Measurements from ENCODE around the gene RNF180.
"Not testable (repeated sequence)": the region's sequence is repeated elsewhere in the genome, so short reads cannot be mapped to it uniquely, and the experiment has no call there.

DNA sequence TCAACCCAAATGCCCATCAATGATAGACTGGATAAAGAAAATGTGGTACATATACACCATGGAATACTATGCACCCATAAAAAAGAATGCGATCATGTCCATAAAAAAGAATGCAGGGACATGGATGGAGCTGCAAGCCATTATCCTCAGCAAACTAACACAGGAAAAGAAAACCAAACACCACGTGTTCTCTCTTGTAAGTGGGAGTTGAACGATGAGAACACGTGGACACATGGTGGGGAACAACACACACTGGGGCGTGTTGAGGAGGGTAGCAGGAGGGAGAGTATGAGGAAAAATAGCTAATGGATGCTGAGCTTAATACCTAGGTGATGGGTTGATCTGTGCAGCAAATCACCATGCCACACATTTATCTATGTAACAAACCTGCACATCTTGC lies 233.1 kb downstream of the RNF180 start:
- TF ChIP-seq, protein P1, sequence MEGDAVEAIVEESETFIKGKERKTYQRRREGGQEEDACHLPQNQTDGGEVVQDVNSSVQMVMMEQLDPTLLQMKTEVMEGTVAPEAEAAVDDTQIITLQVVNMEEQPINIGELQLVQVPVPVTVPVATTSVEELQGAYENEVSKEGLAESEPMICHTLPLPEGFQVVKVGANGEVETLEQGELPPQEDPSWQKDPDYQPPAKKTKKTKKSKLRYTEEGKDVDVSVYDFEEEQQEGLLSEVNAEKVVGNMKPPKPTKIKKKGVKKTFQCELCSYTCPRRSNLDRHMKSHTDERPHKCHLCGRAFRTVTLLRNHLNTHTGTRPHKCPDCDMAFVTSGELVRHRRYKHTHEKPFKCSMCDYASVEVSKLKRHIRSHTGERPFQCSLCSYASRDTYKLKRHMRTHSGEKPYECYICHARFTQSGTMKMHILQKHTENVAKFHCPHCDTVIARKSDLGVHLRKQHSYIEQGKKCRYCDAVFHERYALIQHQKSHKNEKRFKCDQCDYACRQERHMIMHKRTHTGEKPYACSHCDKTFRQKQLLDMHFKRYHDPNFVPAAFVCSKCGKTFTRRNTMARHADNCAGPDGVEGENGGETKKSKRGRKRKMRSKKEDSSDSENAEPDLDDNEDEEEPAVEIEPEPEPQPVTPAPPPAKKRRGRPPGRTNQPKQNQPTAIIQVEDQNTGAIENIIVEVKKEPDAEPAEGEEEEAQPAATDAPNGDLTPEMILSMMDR (IDR thresholded peaks at IDR 0.05) = not testable (repeated sequence)
- not testable (repeated sequence) for TF ChIP-seq POLR2A, POLR2AphosphoS5, EP300 (IDR thresholded peaks at IDR 0.05)
